Peyer's patch (tissue), 4 donors: ENCODE data around the gene TRPM3. TPM values are rescaled to one million over a fixed set of nuclear protein-coding genes. Genes with fewer than 3 reads are reported as not detected.

ENCODE experiments used
- DNase-seq, 3 donors: peaks; one replicate each; pipeline ENCODE4 v3.0.0-alpha.2; 2017 to 2019
- H3K27ac ChIP-seq, 4 donors: fragments of 200-600 bp; sonication (generic); one replicate each; pipeline ENCODE4 v1.5.1; 2016 to 2019
- H3K27me3 ChIP-seq, 2 donors: fragments of 200-600 bp; sonication (generic); one replicate each; pipeline ENCODE4 v1.5.1; 2019
- H3K36me3 ChIP-seq, 3 donors: fragments of 200-600 bp; sonication (generic); one replicate each; pipeline ENCODE4 v1.5.1; 2016 to 2019
- H3K4me1 ChIP-seq, 4 donors: fragments of 200-600 bp; sonication (generic); one replicate each; pipeline ENCODE4 v1.5.1; 2016 to 2019
- H3K4me3 ChIP-seq, 4 donors: fragments of 200-600 bp; sonication (generic); 1 replicate in 3 of 4; 2 replicates in 1 of 4; pipeline ENCODE4 v1.5.1; 2016 to 2019; ENCODE audit warnings: mild to moderate bottlenecking in 1 of 4
- H3K9me3 ChIP-seq, 4 donors: fragments of 200-600 bp; sonication (generic); one replicate each; pipeline ENCODE4 v1.5.1; 2016 to 2019; ENCODE audit warnings: mild to moderate bottlenecking in 1 of 4
- CTCF ChIP-seq, 6 experiments: fragments of 450-650 bp in 4 of 6; fragments of 200-600 bp in 2 of 6; sonication (generic) in 1 of 6; IDR thresholded peaks; one replicate each; pipeline ENCODE4 v1.5.1; 2017 to 2019; ENCODE audit warnings: antibody characterized with exemption in 6 of 6, mild to moderate bottlenecking in 3 of 6, moderate library complexity in 1 of 6
- POLR2A ChIP-seq, 2 donors: fragments of 450-650 bp; IDR thresholded peaks; one replicate each; pipeline ENCODE4 v1.5.1; 2017; ENCODE audit warnings: antibody characterized with exemption in 2 of 2, mild to moderate bottlenecking in 2 of 2, moderate library complexity in 2 of 2
- total RNA-seq, 4 donors: library from RNA; depleted of rRNA; stranded (reverse); fragments of >200 nt; gene quantifications; one replicate each; pipeline ENCODE4 v1.1.0, GENCODE V29; 2016

TRPM3 gene
- total RNA-seq, 4 donors from 2014 or later: 0.28 to 0.80 TPM; not detected in 2

- Histone ChIP-seq H3K4me1 (no peaks in the 10 kb centered on the region), H3K9me3 (no peaks in the 10 kb centered on the region), H3K27me3 (no peaks in the 10 kb centered on the region), H3K27ac (no peak overlapping the region), H3K36me3 (no peaks in the 10 kb centered on the region), H3K4me3 (no peak overlapping the region)
- DNase-seq: peak in 1 of 3 donors; percentile 60
- TF ChIP-seq POLR2A (IDR thresholded peaks at IDR 0.05) (no peak), CTCF (IDR thresholded peaks at IDR 0.05) (peak in 4 of 6 experiments; percentile 47 to 85 (median 78))
Measured at GRCh38 chr9:70924895-70925547, 196.4 kb downstream of the TRPM3 start.

- no peak overlapping the region for H3K27ac ChIP-seq
- TF ChIP-seq CTCF (IDR thresholded peaks at IDR 0.05) (no peak), POLR2A (IDR thresholded peaks at IDR 0.05) (no peak)
- no peak overlapping the region for H3K4me3 ChIP-seq
- H3K9me3 ChIP-seq: no peaks in the 10 kb centered on the region
- no peaks in the 10 kb centered on the region for H3K36me3 ChIP-seq
- H3K27me3 ChIP-seq: no peaks in the 10 kb centered on the region
- H3K4me1 ChIP-seq: no peaks in the 10 kb centered on the region
- DNase-seq: no peak
Measured at GRCh38 chr9:70924380-70924779, 197.0 kb downstream of the TRPM3 start.

GRCh38 chr9:70923961-70924360 is 197.5 kb downstream of the TRPM3 start:
- H3K9me3 ChIP-seq: no peaks in the 10 kb centered on the region
- no peak overlapping the region for H3K4me3 ChIP-seq
- no peak for DNase-seq
- H3K27me3 ChIP-seq: no peaks in the 10 kb centered on the region
- no peaks in the 10 kb centered on the region for H3K4me1 ChIP-seq
- no peak for TF ChIP-seq CTCF (IDR thresholded peaks at IDR 0.05)
- TF ChIP-seq POLR2A (IDR thresholded peaks at IDR 0.05): no peak
- no peak overlapping the region for H3K27ac ChIP-seq
- H3K36me3 ChIP-seq: no peaks in the 10 kb centered on the region

- TF ChIP-seq CTCF (IDR thresholded peaks at IDR 0.05): no peak
- TF ChIP-seq POLR2A (IDR thresholded peaks at IDR 0.05): no peak
- no peak overlapping the region for H3K4me3 ChIP-seq
- no peaks in the 10 kb centered on the region for H3K36me3 ChIP-seq
- no peaks in the 10 kb centered on the region for H3K4me1 ChIP-seq
- H3K27me3 ChIP-seq: no peaks in the 10 kb centered on the region
- no peak overlapping the region for H3K27ac ChIP-seq
- H3K9me3 ChIP-seq: no peaks in the 10 kb centered on the region
- no peak for DNase-seq
Measured at GRCh38 chr9:70921136-70921535, 200.3 kb downstream of the TRPM3 start.

- Histone ChIP-seq H3K27ac (no peak overlapping the region), H3K27me3 (no peaks in the 10 kb centered on the region), H3K36me3 (no peaks in the 10 kb centered on the region), H3K9me3 (no peaks in the 10 kb centered on the region), H3K4me1 (no peaks in the 10 kb centered on the region), H3K4me3 (no peak overlapping the region)
- TF ChIP-seq CTCF (IDR thresholded peaks at IDR 0.05): no peak
- TF ChIP-seq POLR2A (IDR thresholded peaks at IDR 0.05): no peak
- DNase-seq: no peak
Measured at GRCh38 chr9:70917277-70917676, 204.1 kb downstream of the TRPM3 start.

- H3K36me3 ChIP-seq: no peaks in the 10 kb centered on the region
- no peaks in the 10 kb centered on the region for H3K27me3 ChIP-seq
- no peak for DNase-seq
- no peak overlapping the region for H3K4me3 ChIP-seq
- no peaks in the 10 kb centered on the region for H3K9me3 ChIP-seq
- H3K4me1 ChIP-seq: no peaks in the 10 kb centered on the region
- H3K27ac ChIP-seq: no peak overlapping the region
- TF ChIP-seq CTCF (IDR thresholded peaks at IDR 0.05) (no peak), POLR2A (IDR thresholded peaks at IDR 0.05) (no peak)
Measured at GRCh38 chr9:70911791-70912190, 209.6 kb downstream of the TRPM3 start.
